Ishikawa (cell line): ENCODE data around the gene TCEA3.

ENCODE experiments used
- CEBPB ChIP-seq: IDR thresholded peaks from 2 replicates; pipeline ENCODE4 v1.6.1; 2012
- CREB1 ChIP-seq: IDR thresholded peaks from 2 replicates; pipeline ENCODE4 v1.6.1; 2012; ENCODE audit warnings: low read depth
- EGR1 ChIP-seq: IDR thresholded peaks from 2 replicates; pipeline ENCODE4 v1.6.1; 2012
- EP300 ChIP-seq: IDR thresholded peaks from 2 replicates; pipeline ENCODE4 v1.6.1; 2012; ENCODE audit warnings: borderline replicate concordance
- FOXM1 ChIP-seq: IDR thresholded peaks from 2 replicates; pipeline ENCODE4 v1.6.1; 2012; ENCODE audit warnings: low read depth, borderline replicate concordance
- NFIC ChIP-seq: IDR thresholded peaks from 2 replicates; pipeline ENCODE4 v1.6.1; 2012
- RAD21 ChIP-seq: IDR thresholded peaks from 2 replicates; pipeline ENCODE4 v1.6.1; 2012; ENCODE audit warnings: low read depth
- TAF1 ChIP-seq: IDR thresholded peaks from 2 replicates; pipeline ENCODE4 v1.6.1; 2012; ENCODE audit warnings: low read depth, mild to moderate bottlenecking
- TCF12 ChIP-seq: IDR thresholded peaks from 2 replicates; pipeline ENCODE4 v1.6.1; 2012; ENCODE audit warnings: low read depth
- TEAD4 ChIP-seq: IDR thresholded peaks from 2 replicates; pipeline ENCODE4 v1.6.1; 2012
- USF1 ChIP-seq: IDR thresholded peaks from 2 replicates; pipeline ENCODE4 v1.6.1; 2012
- YY1 ChIP-seq: IDR thresholded peaks from 2 replicates; pipeline ENCODE4 v1.6.1; 2012; ENCODE audit warnings: low read depth
- ZBTB7A ChIP-seq: IDR thresholded peaks from 2 replicates; pipeline ENCODE4 v1.6.1; 2012; ENCODE audit warnings: low read depth
- TF ChIP-seq, protein P1 (sequence below): IDR thresholded peaks from 2 replicates; pipeline ENCODE4 v1.6.1; 2012
- TF ChIP-seq, protein P2 (sequence below): IDR thresholded peaks from 2 replicates; pipeline ENCODE4 v1.6.1; 2012; ENCODE audit warnings: low read depth, mild to moderate bottlenecking

Gene TCEA3

DNA sequence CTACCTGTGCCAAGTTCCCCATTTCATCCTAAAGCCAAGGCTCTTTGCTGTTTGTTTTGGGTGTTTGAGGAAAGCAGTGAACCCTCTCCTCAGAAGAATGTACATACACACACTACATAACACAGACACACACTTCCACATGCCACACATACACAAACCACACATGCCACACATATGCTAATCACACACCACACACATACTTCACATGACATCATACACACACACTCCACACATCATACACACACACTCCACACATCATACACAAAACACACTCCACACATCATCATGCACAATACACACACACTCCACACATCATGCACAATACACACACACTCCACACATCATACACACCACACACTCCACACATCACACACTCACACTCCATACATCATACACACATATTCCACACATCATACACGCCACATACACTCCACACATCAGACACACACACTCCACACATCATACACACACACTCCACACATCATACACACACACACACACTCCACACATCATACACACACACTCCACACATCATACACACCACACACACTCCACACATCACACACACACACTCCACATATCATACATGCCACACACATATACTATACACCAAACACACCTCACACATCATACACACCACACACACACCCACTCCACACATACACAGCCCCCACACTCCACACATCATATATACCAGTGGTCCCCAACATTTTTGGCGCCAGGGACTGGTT, 32.3 kb downstream of the TCEA3 start:
- TF ChIP-seq TEAD4 (no peak), FOXM1 (no peak), YY1 (no peak), EGR1 (no peak), ZBTB7A (no peak), CREB1 (no peak)

- TF ChIP-seq RAD21, result no peak
- no peak for TF ChIP-seq CEBPB
- no peak for TF ChIP-seq TAF1
- TF ChIP-seq, protein P1, sequence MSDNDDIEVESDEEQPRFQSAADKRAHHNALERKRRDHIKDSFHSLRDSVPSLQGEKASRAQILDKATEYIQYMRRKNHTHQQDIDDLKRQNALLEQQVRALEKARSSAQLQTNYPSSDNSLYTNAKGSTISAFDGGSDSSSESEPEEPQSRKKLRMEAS, result no peak
- TF ChIP-seq USF1, result no peak
- TF ChIP-seq NFIC, result no peak
- TF ChIP-seq ZBTB7A, result no peak
- no peak for TF ChIP-seq EP300
- TF ChIP-seq, protein P2, sequence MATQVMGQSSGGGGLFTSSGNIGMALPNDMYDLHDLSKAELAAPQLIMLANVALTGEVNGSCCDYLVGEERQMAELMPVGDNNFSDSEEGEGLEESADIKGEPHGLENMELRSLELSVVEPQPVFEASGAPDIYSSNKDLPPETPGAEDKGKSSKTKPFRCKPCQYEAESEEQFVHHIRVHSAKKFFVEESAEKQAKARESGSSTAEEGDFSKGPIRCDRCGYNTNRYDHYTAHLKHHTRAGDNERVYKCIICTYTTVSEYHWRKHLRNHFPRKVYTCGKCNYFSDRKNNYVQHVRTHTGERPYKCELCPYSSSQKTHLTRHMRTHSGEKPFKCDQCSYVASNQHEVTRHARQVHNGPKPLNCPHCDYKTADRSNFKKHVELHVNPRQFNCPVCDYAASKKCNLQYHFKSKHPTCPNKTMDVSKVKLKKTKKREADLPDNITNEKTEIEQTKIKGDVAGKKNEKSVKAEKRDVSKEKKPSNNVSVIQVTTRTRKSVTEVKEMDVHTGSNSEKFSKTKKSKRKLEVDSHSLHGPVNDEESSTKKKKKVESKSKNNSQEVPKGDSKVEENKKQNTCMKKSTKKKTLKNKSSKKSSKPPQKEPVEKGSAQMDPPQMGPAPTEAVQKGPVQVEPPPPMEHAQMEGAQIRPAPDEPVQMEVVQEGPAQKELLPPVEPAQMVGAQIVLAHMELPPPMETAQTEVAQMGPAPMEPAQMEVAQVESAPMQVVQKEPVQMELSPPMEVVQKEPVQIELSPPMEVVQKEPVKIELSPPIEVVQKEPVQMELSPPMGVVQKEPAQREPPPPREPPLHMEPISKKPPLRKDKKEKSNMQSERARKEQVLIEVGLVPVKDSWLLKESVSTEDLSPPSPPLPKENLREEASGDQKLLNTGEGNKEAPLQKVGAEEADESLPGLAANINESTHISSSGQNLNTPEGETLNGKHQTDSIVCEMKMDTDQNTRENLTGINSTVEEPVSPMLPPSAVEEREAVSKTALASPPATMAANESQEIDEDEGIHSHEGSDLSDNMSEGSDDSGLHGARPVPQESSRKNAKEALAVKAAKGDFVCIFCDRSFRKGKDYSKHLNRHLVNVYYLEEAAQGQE, result no peak
- no peak for TF ChIP-seq CREB1
These were observed 34.7 kb downstream of the TCEA3 start for GRCh38 chr1:23389837-23390321.

- TF ChIP-seq ZBTB7A (no peak), TCF12 (no peak), YY1 (no peak), TAF1 (no peak)
These were observed 37.1 kb downstream of the TCEA3 start for GRCh38 chr1:23387494-23387893.

DNA sequence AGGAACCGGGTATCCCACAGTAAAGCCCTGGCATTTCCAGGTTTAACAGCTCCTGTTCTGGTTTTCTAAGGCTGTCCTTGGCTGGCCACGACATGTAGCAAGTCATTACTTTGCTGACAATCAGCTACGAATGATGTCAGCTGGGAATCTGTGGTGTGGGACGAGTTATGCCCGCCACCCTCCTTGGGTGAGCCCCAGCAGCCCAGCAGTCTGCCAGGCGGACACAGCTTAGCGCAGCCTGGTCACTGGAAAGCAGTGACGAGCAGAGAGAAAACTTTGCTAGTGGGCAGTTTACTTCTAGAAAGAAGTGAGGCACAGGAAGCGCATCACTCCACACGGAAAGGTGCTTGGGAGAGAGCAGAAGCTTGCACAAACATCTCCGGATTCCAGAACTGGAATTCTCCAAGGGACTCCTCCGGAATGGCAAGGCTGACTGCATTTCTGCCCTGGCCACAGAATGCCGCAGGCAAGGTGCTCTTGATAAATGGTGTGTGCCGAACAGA, 39.4 kb downstream of the TCEA3 start:
- TF ChIP-seq, protein P1, result no peak
- no peak for TF ChIP-seq CREB1
- TF ChIP-seq USF1, result no peak
- no peak for TF ChIP-seq TEAD4
- TF ChIP-seq TCF12, result no peak
- TF ChIP-seq, protein P2, result no peak
- TF ChIP-seq EGR1, result no peak

DNA sequence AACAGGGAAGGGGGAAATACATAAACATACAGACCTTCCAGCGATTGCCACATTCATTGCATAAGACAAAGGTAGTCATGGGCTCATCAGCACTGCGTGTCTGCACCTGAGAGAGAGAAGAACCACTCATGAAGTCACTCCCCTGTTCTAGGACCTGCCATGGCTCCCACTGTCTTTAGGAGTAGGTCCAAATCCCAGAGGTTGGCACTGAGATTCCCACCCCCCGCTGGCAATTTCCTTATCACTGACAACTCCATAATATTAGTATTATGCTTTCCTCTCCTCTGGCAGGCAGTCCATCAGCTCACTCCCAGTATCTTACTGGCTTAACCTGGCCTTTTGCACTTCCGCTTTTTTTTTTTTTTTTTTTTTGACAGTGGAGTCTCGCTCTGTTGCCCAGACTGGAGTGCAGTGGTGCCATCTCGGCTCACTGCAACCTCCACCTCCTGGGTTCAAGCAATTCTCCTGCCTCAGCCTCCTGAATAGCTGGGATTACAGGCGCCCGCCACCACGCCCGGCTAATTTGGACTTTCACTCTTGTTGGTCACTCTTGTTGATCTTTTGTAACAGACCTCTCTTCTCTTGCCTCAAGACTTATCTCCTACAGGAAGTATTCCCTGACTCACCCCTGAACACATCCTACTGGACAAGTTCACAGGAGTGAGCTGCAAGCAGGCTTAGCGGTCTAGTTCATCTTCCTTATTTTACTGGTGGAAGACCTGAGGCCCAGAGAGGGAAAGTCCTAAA, 40.1 kb downstream of the TCEA3 start:
- TF ChIP-seq, protein P2, result no peak
- no peak for TF ChIP-seq EP300
- TF ChIP-seq USF1, result no peak
- no peak for TF ChIP-seq TCF12
- no peak for TF ChIP-seq TEAD4
- no peak for TF ChIP-seq TAF1
- TF ChIP-seq NFIC, result no peak
- no peak for TF ChIP-seq RAD21
- no peak for TF ChIP-seq ZBTB7A
- TF ChIP-seq EGR1, result no peak
